HepG2 (cell line): Measurements from ENCODE around the gene RAPSN. TPM values are rescaled to one million over a fixed set of nuclear protein-coding genes. Genes with fewer than 3 reads are reported as not detected.
A peak's percentile ranks its signal among the peaks of the same experiment; 100 is the strongest.

ENCODE experiments used
- ATF7 ChIP-seq, 2 experiments: fragments of 450-650 bp in 1 of 2; sonication (generic) in 1 of 2; formaldehyde crosslinking in 1 of 2; IDR thresholded peaks; 2 replicates each; pipeline versions ENCODE4 v1.4.0 to v1.6.1; 2016 to 2020; ENCODE audit warnings: antibody characterized with exemption in 1 of 2, mild to moderate bottlenecking in 1 of 2, missing genetic modification reagents in 1 of 2
- PPARG ChIP-seq: conservative IDR thresholded peaks from 2 replicates; pipeline ENCODE4 v1.6.1; 2016; ENCODE audit warnings: missing biosample characterization, missing genetic modification reagents
- SNAI1 ChIP-seq: sonication (generic); formaldehyde crosslinking; IDR thresholded peaks from 2 replicates; pipeline ENCODE4 v1.5.0; 2020; ENCODE audit warnings: mild to moderate bottlenecking, missing genetic modification reagents, borderline replicate concordance
- SYNCRIP ChIP-seq: fragments of 200-400 bp; formaldehyde crosslinking; IDR thresholded peaks from 2 replicates; pipeline ENCODE4 v1.6.1; 2018; ENCODE audit warnings: mild to moderate bottlenecking, low read depth, low read length; ENCODE audit not compliant: insufficient read depth
- XRCC5 ChIP-seq: fragments of 200-400 bp; formaldehyde crosslinking; optimal IDR thresholded peaks from 2 replicates; pipeline ENCODE3; 2017; ENCODE audit warnings: mild to moderate bottlenecking, low read length
- ZBTB8A ChIP-seq: sonication (generic); formaldehyde crosslinking; IDR thresholded peaks from 2 replicates; pipeline ENCODE4 v1.4.0; 2020; ENCODE audit warnings: mild to moderate bottlenecking, low read depth, missing genetic modification reagents, borderline replicate concordance
- polyA plus RNA-seq, 8 experiments: library from polyadenylated mRNA; depleted of rRNA in 3 of 8; stranded (reverse) in 7 of 8; unstranded in 1 of 8; fragments of >200 nt; fragmentation: Illumina TruSeq in 4 of 8; extraction: Trizol in 4 of 8; gene quantifications; 2 replicates each; pipeline versions ENCODE4 v1.2.1 to v1.2.3, GENCODE V29; 2011 to 2016; ENCODE audit warnings: low read depth in 4 of 8, missing spikeins in 1 of 8, mixed read lengths in 1 of 8; ENCODE audit not compliant: insufficient read depth in 1 of 8
- total RNA-seq, 5 experiments: library from RNA; depleted of rRNA; stranded (reverse); fragments of >200 nt; fragmentation: Illumina TruSeq; extraction: Trizol; gene quantifications; 2 replicates each; pipeline ENCODE4 v1.2.3, GENCODE V29; 2016; ENCODE audit warnings: low read depth in 1 of 5
- TF ChIP-seq, protein P1 (sequence below): sonication (generic); formaldehyde crosslinking; IDR thresholded peaks from 2 replicates; pipeline ENCODE4 v1.5.1; 2020; ENCODE audit warnings: mild to moderate bottlenecking, missing genetic modification reagents
- TF ChIP-seq, protein P2 (sequence below): IDR thresholded peaks from 2 replicates; pipeline ENCODE4 v1.6.1; 2016; ENCODE audit warnings: mild to moderate bottlenecking, missing biosample characterization, missing genetic modification reagents
- TF ChIP-seq, protein P3 (sequence below): sonication (generic); formaldehyde crosslinking; IDR thresholded peaks from 2 replicates; pipeline ENCODE4 v1.4.0; 2020; ENCODE audit warnings: mild to moderate bottlenecking, missing genetic modification reagents
- TF ChIP-seq, protein P4 (sequence below): sonication (generic); formaldehyde crosslinking; IDR thresholded peaks from one replicate; pipeline ENCODE4 v1.5.1; 2020; ENCODE audit warnings: mild to moderate bottlenecking, missing genetic modification reagents; ENCODE audit errors: not compliant biosample characterization
- TF ChIP-seq, protein P5 (sequence below): sonication (generic); formaldehyde crosslinking; IDR thresholded peaks from 2 replicates; pipeline ENCODE4 v1.8.0; 2022; ENCODE audit warnings: mild to moderate bottlenecking, missing genetic modification reagents, moderate library complexity

RAPSN gene
- total and polyA plus RNA-seq, 2 of the 13 experiments (the other 11 are each of a cell fraction or from before 2014, with no cell fraction given) = 0.15 to 1.2 TPM

DNA sequence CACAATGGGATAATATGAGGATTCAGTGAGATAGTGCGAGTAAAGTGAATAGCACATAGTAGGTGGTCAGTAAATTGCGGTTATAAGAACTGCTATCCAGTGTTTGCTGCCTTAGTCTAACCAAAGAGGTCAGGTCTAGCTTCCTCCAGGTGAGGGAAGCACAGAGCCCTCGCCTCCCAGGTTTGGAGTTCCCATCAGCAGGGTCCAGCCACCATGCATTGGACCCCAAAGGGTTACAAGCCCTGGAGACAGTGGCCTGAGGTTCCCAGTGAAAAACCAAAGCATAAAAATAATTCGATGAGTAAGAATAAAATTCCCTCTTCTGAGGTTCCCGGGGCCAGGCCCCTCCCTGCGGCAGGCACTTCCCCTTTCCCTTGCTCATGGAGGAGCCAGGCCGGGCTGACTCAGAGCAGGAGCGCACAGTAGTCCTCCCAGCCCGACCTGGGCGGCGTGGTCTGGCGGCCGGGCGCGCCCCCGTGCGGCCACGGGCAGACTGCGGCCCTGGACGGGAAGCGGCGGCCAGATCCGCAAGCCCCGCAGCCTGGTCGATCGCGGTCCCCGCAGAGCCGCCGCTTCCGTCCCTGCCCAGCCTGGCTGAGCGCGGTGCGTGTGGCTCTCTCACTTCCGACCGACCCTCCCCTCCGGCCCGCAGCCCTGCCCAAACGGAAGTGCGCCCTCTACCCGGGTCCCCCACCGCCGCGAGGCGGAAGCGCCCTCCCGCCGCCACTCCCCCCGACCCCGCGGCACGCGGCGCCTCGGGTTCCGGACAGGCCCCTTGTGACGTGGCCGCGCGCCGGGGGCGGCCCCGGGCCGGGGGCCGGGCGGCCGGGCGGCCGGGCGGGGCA, 41.0 kb downstream of the RAPSN start, which contains the start of gene SLC39A13 (continued):
- TF ChIP-seq, protein P1, sequence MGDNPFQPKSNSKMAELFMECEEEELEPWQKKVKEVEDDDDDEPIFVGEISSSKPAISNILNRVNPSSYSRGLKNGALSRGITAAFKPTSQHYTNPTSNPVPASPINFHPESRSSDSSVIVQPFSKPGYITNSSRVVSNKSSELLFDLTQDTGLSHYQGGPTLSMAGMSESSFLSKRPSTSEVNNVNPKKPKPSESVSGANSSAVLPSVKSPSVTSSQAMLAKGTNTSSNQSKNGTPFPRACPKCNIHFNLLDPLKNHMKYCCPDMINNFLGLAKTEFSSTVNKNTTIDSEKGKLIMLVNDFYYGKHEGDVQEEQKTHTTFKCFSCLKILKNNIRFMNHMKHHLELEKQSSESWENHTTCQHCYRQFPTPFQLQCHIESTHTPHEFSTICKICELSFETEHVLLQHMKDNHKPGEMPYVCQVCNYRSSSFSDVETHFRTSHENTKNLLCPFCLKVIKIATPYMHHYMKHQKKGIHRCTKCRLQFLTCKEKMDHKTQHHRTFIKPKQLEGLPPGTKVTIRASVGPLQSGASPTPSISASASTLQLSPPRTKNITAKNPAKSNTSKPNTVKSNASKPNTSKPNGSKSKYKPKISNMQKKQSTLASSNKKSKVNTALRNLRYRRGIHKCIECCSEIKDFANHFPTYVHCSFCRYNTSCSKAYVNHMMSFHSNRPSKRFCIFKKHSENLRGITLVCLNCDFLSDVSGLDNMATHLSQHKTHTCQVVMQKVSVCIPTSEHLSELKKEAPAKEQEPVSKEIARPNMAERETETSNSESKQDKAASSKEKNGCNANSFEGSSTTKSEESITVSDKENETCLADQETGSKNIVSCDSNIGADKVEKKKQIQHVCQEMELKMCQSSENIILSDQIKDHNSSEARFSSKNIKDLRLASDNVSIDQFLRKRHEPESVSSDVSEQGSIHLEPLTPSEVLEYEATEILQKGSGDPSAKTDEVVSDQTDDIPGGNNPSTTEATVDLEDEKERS (CRISPR knock-in tag) = no peak
- TF ChIP-seq SYNCRIP (no peak), PPARG (CRISPR knock-in tag) (peak; percentile 59; the same call in 1 of the 2 replicates), XRCC5 (peak; percentile 91), SNAI1 (no peak), ATF7 (IDR thresholded peaks at IDR 0.05) (no peak), ATF7 (CRISPR knock-in tag; IDR thresholded peaks at IDR 0.05) (0 out of 2 replicates have a peak, but pooled peaks have one; percentile 27), ZBTB8A (peak; percentile 52; the same call in 1 of the 2 replicates)
- TF ChIP-seq, protein P2, sequence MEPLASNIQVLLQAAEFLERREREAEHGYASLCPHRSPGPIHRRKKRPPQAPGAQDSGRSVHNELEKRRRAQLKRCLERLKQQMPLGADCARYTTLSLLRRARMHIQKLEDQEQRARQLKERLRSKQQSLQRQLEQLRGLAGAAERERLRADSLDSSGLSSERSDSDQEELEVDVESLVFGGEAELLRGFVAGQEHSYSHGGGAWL = peak; percentile 74; the same call in 1 of the 2 replicates
- TF ChIP-seq, protein P3, sequence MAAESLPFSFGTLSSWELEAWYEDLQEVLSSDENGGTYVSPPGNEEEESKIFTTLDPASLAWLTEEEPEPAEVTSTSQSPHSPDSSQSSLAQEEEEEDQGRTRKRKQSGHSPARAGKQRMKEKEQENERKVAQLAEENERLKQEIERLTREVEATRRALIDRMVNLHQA = no peak
- TF ChIP-seq, protein P4, sequence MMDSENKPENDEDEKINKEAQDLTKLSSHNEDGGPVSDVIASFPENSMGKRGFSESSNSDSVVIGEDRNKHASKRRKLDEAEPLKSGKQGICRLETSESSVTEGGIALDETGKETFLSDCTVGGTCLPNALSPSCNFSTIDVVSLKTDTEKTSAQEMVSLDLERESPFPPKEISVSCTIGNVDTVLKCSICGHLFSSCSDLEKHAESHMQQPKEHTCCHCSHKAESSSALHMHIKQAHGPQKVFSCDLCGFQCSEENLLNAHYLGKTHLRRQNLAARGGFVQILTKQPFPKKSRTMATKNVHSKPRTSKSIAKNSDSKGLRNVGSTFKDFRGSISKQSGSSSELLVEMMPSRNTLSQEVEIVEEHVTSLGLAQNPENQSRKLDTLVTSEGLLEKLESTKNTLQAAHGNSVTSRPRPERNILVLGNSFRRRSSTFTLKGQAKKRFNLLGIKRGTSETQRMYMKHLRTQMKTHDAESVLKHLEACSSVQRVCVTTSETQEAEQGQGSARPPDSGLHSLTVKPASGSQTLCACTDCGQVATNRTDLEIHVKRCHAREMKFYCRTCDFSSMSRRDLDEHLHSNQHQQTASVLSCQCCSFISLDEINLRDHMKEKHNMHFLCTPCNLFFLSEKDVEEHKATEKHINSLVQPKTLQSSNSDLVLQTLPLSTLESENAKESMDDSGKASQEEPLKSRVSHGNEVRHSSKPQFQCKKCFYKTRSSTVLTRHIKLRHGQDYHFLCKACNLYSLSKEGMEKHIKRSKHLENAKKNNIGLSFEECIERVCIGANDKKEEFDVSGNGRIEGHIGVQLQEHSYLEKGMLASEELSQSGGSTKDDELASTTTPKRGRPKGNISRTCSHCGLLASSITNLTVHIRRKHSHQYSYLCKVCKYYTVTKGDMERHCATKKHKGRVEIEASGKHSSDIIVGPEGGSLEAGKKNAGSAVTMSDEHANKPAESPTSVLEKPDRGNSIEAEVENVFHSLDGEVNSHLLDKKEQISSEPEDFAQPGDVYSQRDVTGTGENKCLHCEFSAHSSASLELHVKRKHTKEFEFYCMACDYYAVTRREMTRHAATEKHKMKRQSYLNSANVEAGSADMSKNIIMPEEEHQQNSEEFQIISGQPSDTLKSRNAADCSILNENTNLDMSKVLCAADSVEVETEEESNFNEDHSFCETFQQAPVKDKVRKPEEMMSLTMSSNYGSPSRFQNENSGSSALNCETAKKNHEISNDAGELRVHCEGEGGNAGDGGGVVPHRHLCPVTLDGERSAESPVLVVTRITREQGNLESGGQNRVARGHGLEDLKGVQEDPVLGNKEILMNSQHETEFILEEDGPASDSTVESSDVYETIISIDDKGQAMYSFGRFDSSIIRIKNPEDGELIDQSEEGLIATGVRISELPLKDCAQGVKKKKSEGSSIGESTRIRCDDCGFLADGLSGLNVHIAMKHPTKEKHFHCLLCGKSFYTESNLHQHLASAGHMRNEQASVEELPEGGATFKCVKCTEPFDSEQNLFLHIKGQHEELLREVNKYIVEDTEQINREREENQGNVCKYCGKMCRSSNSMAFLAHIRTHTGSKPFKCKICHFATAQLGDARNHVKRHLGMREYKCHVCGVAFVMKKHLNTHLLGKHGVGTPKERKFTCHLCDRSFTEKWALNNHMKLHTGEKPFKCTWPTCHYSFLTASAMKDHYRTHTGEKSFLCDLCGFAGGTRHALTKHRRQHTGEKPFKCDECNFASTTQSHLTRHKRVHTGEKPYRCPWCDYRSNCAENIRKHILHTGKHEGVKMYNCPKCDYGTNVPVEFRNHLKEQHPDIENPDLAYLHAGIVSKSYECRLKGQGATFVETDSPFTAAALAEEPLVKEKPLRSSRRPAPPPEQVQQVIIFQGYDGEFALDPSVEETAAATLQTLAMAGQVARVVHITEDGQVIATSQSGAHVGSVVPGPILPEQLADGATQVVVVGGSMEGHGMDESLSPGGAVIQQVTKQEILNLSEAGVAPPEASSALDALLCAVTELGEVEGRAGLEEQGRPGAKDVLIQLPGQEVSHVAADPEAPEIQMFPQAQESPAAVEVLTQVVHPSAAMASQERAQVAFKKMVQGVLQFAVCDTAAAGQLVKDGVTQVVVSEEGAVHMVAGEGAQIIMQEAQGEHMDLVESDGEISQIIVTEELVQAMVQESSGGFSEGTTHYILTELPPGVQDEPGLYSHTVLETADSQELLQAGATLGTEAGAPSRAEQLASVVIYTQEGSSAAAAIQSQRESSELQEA (CRISPR knock-in tag) = no peak
- TF ChIP-seq, protein P5, sequence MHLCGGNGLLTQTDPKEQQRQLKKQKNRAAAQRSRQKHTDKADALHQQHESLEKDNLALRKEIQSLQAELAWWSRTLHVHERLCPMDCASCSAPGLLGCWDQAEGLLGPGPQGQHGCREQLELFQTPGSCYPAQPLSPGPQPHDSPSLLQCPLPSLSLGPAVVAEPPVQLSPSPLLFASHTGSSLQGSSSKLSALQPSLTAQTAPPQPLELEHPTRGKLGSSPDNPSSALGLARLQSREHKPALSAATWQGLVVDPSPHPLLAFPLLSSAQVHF = no peak
